A673 (cell line): ENCODE results near the gene FBLN1. TPM values are rescaled to one million over a fixed set of nuclear protein-coding genes. Genes with fewer than 3 reads are reported as not detected.

Experiments
- BruUV-seq: library from RNA; stranded (reverse); fragments of 400-500 nt; replicated peaks from 2 replicates; lab custom pipeline; 2021; lab: Mats Ljungman, UMichigan
- CTCF ChIA-PET: fragments of 300-600 bp; sonication (Branson Sonifier 250); formaldehyde crosslinking; loops from one replicate; lab custom pipeline; 2022; ENCODE audit warnings: antibody characterized with exemption; lab: Charles Lee
- POLR2A ChIA-PET: fragments of 300-600 bp; sonication (Branson Sonifier 250); formaldehyde crosslinking; loops from one replicate; lab custom pipeline; 2022; ENCODE audit warnings: antibody characterized with exemption; ENCODE audit not compliant: low non-redundant PET; lab: Charles Lee
- DNase-seq: peaks from one replicate; pipeline ENCODE4 v3.0.0-alpha.2; 2015; ENCODE audit warnings: low spot score
- H3K27ac ChIP-seq: fragments of 200-600 bp; sonication (generic); 2 replicates; pipeline ENCODE4 v1.5.1; 2016; ENCODE audit warnings: mixed run types, low read depth, mild to moderate bottlenecking, mixed read lengths, antibody characterized with exemption, low read length; ENCODE audit not compliant: poor library complexity, severe bottlenecking
- H3K27me3 ChIP-seq: fragments of 200-600 bp; sonication (generic); replicated peaks from 2 replicates; pipeline ENCODE4 v1.6.1; 2017; ENCODE audit warnings: mixed run types, low read depth, mild to moderate bottlenecking, mixed read lengths, antibody characterized with exemption, low read length; ENCODE audit not compliant: insufficient read depth, poor library complexity
- H3K36me3 ChIP-seq: fragments of 200-600 bp; sonication (generic); 2 replicates; pipeline ENCODE4 v1.6.1; 2016; ENCODE audit warnings: mixed run types, mild to moderate bottlenecking, mixed read lengths, antibody characterized with exemption, low read length; ENCODE audit not compliant: insufficient read depth, poor library complexity, severe bottlenecking
- H3K4me1 ChIP-seq: fragments of 200-600 bp; sonication (generic); 2 replicates; pipeline ENCODE4 v1.6.1; 2017; ENCODE audit warnings: mixed run types, mild to moderate bottlenecking, mixed read lengths, antibody characterized with exemption, low read length; ENCODE audit not compliant: insufficient read depth, poor library complexity, severe bottlenecking
- H3K4me3 ChIP-seq: fragments of 200-600 bp; sonication (generic); 2 replicates; pipeline ENCODE4 v1.5.1; 2016; ENCODE audit warnings: low read depth, mixed run types, mild to moderate bottlenecking, mixed read lengths, low read length; ENCODE audit not compliant: poor library complexity, severe bottlenecking
- H3K9me3 ChIP-seq: fragments of 200-600 bp; sonication (generic); 2 replicates; pipeline ENCODE4 v1.6.1; 2016; ENCODE audit warnings: mixed run types, low read depth, mild to moderate bottlenecking, mixed read lengths, antibody characterized with exemption, low read length; ENCODE audit not compliant: poor library complexity, severe bottlenecking
- EZH2 ChIP-seq: fragments of 200-600 bp; sonication (generic); IDR thresholded peaks from 2 replicates; pipeline ENCODE4 v1.6.1; 2017; ENCODE audit warnings: borderline replicate concordance, low read depth, mild to moderate bottlenecking, mixed read lengths, antibody characterized with exemption, low read length; ENCODE audit not compliant: poor library complexity, severe bottlenecking
- intact Hi-C: fragments of 100-400 bp; cut with micrococcal nuclease; formaldehyde crosslinking; loops from one replicate; pipeline ENCODE4 v1.10.0; 2022; ENCODE audit not compliant: unreplicated experiment
- total RNA-seq: library from RNA; stranded (reverse); gene quantifications from 2 replicates; pipeline ENCODE4 v1.2.3, GENCODE V29; 2021
- TF ChIP-seq, protein P1 (sequence below): fragments of 300-800, 200-600 bp; sonication (generic); conservative IDR thresholded peaks from 2 replicates; pipeline ENCODE4 v1.5.1; 2017; ENCODE audit warnings: low read depth, mild to moderate bottlenecking, antibody characterized with exemption, low read length, moderate library complexity, mixed read lengths

Gene FBLN1
- total RNA-seq, 1 experiment from 2014 or later = 96.4 TPM

DNA sequence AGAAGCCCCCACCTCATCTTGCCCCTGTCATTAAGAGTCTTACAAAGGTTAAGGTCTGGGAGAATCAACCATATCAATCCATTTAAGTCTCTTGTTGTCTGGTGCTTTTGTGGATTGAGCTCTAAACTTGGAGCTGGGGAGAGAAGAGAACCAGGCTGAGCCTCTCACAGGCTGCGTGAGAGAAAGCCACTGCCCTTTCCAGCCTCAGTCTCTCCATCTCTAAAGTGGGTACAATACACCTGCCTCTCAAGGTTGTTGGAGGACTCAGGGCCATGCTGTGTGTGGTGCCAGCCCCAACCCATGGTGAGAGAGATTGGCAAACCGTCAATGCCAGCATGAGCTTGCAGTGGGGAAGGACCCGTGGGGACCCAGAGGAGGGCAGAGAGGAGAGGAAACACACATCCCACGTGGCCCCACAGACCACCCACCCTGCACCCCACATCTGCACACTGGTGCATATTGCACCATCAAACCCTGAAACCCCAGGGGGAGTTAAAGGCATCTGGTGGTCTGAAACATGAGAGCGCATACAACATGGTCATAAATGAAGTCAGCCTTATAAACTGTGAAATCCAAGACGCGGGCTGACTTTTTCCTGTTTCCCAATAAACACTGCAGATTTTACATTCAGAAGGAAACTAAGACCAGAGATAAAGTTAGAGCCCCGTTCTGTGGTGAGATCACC lies 27.5 kb upstream of the FBLN1 start:
- POLR2A ChIA-PET = no interaction called here
- BruUV-seq = no TSS peak
- no peaks in the 10 kb centered on the region for H3K9me3 ChIP-seq
- H3K4me1 ChIP-seq = peaks cover 1% of the 10 kb centered on the region
- intact Hi-C loops = no loop called here
- CTCF ChIA-PET = no interaction called here
- DNase-seq = no peak
- no peaks in the 10 kb centered on the region for H3K36me3 ChIP-seq
- H3K4me3 ChIP-seq = no peak overlapping the region
- H3K27ac ChIP-seq = no peak overlapping the region
- TF ChIP-seq, protein P1, sequence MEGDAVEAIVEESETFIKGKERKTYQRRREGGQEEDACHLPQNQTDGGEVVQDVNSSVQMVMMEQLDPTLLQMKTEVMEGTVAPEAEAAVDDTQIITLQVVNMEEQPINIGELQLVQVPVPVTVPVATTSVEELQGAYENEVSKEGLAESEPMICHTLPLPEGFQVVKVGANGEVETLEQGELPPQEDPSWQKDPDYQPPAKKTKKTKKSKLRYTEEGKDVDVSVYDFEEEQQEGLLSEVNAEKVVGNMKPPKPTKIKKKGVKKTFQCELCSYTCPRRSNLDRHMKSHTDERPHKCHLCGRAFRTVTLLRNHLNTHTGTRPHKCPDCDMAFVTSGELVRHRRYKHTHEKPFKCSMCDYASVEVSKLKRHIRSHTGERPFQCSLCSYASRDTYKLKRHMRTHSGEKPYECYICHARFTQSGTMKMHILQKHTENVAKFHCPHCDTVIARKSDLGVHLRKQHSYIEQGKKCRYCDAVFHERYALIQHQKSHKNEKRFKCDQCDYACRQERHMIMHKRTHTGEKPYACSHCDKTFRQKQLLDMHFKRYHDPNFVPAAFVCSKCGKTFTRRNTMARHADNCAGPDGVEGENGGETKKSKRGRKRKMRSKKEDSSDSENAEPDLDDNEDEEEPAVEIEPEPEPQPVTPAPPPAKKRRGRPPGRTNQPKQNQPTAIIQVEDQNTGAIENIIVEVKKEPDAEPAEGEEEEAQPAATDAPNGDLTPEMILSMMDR = no peak
- TF ChIP-seq EZH2 = no peak
- H3K27me3 ChIP-seq = no peaks in the 10 kb centered on the region

DNA sequence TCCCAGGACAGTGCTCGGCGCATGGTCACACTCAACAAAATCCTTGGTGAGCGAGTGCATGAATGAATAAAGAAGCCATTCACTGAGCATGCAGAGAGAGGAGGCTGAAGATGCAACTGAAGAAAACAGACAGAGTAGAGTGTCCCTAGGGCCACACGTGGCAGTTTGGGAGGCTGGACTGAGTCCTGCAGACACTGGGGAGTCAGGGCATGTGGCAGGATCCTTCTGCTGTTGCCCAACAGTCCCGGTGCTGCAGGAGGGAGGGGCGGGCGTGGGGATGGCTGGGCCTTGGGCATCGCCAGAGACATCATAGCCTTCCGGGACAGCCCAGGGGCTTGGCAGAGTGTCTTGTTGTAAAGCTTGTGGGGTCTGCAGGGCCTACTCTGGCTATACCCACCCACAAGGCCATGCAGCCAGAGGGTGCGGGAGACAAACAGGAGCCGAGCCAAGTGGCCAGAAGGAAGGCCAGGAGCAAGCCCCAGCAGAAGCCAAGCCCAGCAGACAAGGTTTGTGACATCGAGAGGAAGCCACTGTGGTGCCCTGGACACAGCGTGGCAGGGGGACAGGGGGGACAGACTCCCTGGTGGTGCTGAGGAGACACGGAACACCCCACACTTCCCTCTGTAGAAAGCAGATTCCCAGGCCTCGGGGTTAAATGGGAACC lies 26.7 kb upstream of the FBLN1 start:
- H3K27me3 ChIP-seq = no peaks in the 10 kb centered on the region
- H3K27ac ChIP-seq = no peak overlapping the region
- no peaks in the 10 kb centered on the region for H3K36me3 ChIP-seq
- no TSS peak for BruUV-seq
- no peaks in the 10 kb centered on the region for H3K9me3 ChIP-seq
- no peak overlapping the region for H3K4me3 ChIP-seq
- TF ChIP-seq, protein P1 = no peak
- no peak for TF ChIP-seq EZH2
- POLR2A ChIA-PET = no interaction called here
- CTCF ChIA-PET = no interaction called here
- intact Hi-C loops = no loop called here
- DNase-seq = no peak
- H3K4me1 ChIP-seq = no peaks in the 10 kb centered on the region

DNA sequence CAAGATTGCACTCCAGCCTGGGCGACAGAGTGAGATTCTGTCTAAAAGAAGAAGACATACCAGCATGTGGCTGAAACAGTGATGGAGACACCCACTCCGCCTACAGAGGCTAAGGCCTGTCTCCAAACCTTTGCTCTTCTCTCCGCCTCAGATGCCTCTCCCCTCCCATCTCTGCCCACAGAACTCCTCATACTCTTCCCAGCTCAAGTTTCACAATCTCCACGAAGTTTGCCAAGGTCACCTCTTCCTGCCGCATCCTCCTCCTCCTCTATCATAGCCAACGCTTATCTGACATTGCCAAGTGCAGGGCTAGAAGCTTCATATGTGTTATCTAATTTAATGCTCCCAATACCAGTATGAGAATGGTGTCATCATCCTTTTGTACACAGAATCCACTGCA lies 25.9 kb upstream of the FBLN1 start:
- Histone ChIP-seq H3K27ac (no peak overlapping the region), H3K27me3 (no peaks in the 10 kb centered on the region), H3K36me3 (no peaks in the 10 kb centered on the region), H3K9me3 (no peaks in the 10 kb centered on the region), H3K4me1 (no peaks in the 10 kb centered on the region), H3K4me3 (no peak overlapping the region)
- intact Hi-C loops = no loop called here
- ChIA-PET CTCF (no interaction called here), POLR2A (no interaction called here)
- TF ChIP-seq EZH2 = no peak
- TF ChIP-seq, protein P1 = no peak
- no peak for DNase-seq
- no TSS peak for BruUV-seq
